GM19324 (cell line): ENCODE data around the gene INSIG2.
A peak's percentile ranks its signal among the peaks of the same experiment; 100 is the strongest.

Source experiments
- ATAC-seq: cut with Tn5 transposase; IDR thresholded peaks from one replicate; pipeline ENCODE4 v1.9.1; 2021; ENCODE audit warnings: mild to moderate bottlenecking, moderate library complexity; ENCODE audit not compliant: unreplicated experiment, low FRiP score

The INSIG2 gene

DNA sequence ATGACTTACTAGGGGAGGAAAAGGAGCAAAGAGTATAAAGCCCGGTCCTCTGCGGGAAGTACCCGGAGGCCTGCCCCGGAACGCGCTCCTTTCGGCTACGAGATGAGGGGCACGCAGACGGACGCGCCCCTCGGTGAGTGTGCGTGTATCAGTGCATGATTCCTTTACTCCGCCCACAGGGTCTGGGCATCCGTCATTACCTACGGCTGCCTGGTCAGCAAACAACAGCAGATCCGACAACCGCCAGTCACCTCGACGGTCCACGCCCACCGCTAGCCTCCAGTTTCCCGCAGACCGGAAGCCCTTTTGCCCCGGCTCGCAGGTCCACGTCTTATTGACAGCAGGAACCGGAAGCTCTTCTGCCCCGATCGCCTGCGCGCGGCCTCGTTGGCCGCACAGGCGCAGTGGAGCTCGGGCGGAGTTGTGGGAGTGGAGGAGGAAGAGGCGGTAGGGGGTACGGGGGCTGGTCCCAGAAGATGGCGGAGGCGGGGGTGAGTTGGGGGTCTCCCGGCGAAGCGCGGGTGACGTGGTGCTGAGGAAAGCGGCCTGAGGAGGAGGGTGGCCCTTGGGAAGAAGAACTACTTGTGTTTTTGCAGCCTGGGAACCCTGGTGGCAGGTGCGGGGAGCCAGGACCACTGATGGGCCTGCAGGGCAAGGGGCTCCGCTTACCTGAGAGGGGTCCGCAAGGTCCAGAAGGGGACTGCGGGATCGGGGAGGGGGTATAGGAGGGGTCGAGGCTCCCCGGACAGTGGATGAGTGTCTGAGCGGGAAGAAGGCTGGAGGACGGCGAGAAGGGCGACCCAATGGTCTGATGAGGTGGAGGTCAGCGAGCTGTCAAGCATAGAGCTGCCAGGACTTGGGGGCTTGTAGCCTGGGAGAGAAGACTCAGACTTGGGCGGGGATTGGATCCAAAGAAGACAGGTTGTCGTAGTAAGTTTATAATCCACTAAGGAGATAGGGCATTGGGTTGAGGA is at the start of gene INSIG2:
TSS of gene INSIG2 (plus strand) at position 421 of the 974 bp plus-strand sequence. CDS start 8,086 bp downstream, outside the sequence.
- ATAC-seq = peak; percentile 98

DNA sequence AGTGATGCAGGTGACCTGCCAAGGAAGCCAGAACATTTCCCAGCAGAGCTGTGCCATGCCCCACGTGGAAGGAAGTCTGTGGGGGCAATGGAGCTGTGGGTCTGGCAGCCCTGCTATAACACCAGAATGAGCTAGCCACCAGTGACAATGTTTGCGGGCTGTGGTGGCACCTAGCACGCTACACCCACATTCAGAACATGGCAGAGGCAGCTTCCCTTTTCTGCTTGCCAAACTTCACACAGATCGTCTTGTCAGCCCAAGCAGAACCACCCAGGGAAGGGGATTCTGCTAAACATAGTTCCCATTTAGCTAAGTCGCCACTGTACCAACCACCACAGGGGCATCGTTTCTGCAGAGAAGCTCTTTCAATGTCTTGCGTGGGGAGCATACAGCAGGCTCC is 47.4 kb upstream of the INSIG2 start:
- no peak for ATAC-seq

DNA sequence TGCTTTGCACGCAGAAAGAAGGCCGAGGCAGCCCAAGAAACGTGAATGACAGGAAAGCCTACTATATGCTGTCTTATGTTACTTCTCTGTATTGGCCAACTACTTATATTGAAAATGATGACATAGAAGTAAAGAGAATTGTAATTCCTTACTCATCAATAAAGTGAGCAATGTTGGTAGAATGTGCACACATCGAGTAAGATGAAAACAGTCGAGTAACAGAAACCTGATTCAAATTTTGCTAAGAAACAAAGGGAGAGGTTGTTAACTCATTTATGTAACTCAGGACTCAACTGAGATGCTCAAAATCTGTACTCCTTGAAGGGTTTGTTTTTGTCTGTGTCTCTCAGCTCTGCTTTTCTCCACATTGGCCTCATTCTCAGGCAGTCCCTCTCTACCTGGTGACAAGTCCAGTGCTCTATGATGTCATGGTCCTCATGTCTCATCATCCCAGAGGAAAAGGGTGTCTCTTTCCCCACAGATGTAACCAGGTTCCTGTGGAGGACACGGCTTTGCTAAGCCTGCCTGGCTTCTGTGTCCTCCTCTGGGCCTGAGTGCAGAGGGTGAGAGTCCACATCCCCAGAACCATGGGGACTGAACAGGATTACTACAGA is 44.1 kb upstream of the INSIG2 start:
- ATAC-seq = no peak

- ATAC-seq = no peak
These were observed 43.4 kb upstream of the INSIG2 start for GRCh38 chr2:118044854-118045253.

DNA sequence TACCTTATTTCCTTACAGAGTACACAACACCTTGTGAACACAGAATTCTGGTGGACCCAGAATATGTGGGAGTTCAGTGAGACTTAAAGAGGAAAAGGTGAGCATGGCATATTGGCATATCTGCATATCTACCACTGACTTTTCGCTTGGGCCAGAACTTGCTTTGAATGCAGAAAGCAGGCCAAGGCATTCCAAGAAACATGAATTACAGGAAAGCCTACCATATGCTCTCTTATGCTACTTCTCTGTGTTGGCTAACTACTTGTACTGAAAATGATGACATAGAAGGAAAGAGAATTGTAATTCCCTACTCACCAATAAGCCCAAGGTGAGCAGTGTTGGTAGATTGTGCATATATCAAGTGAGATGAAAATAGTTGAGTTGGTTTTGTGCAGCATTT is 43.0 kb upstream of the INSIG2 start:
- ATAC-seq = no peak

GRCh38 chr2:118046634-118047210 is 41.5 kb upstream of the INSIG2 start:
- ATAC-seq = no peak

GRCh38 chr2:118047380-118047826 is 40.9 kb upstream of the INSIG2 start:
- no peak for ATAC-seq

DNA sequence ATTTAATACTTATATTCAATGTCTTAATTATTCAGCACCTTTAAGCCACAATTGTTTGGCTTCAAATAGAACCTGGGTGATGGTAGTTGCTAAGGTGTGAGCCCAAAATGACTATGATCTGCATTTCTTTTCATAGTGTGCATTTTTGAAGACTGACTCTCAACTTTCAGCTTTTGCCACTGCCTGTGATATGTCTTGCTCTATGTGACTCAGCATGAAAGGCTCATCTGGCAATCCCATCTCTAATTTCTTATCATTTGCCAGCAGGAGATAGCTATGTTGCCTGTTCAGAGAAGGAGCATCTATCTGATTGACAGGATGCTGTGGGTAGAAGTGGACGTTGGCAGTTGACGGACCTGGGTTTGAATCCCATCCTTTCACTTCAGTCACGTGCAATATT is 39.9 kb upstream of the INSIG2 start:
- no peak for ATAC-seq

- no peak for ATAC-seq
These were observed 39.0 kb upstream of the INSIG2 start for GRCh38 chr2:118049140-118049815.

- ATAC-seq = no peak
These were observed 38.5 kb upstream of the INSIG2 start for GRCh38 chr2:118049816-118050140.

- no peak for ATAC-seq
These were observed 37.9 kb upstream of the INSIG2 start for GRCh38 chr2:118050386-118050785.

DNA sequence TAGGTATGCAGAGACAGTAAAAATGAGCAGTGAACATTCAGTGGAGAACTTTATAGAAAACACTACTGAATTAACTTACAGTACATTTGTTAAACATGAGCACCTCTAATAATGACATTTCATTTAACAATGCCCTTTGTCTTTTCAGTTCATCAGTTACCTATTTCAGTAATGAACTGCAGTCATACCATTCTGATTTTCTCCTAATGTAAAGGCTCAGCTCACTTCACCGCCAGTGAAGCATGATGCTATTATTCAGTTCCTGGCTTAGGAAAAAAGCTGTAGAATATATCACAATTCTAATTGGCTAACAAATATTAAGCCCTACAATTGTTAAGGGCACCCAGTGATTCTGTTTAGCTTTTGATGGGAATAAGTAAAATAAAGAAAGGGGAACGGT is 37.3 kb upstream of the INSIG2 start:
- ATAC-seq = no peak

DNA sequence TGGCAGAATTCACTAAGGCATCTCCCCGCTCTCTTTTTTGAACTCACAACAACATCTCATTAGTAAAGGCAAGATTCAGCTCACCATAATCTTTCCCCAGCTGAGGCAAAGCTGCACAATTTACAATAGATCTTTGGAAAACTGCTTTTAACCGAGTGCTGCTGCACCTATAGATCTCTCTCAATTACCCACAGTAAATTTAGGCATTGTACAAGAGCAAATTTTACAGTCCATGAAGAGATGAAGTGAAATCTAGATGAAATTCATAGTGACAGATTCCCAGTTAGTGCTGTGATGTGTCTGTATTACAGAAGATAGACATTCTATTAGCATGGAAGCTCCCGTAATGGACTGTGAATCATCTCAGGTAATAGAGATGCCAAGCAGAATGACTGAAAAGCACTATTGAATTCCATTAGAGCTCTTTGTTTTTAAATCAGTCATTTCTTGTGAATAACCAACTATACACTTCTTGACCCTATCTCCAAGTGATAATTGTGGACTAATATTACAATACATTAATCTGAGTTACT is 36.4 kb upstream of the INSIG2 start:
- ATAC-seq = no peak

GRCh38 chr2:118052474-118052873 is 35.8 kb upstream of the INSIG2 start:
- no peak for ATAC-seq

DNA sequence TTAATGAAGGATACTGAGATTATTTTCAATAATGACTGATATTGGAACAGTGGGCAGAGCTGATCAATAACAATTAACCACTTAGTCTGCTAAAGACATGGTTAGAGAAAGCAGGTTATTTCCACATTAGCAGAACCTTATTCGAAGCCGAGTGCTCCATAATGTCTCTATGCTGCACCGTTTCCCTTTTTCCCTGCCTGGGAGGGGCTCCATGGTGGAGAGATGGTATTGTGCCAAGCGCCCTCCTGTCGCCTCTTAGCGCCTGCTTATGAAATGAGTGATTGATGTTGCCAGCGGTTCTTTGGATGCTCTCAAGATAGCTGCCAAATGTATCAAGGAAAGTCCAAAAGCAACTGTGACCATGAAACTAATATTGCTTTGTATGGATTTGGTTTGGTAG is 34.6 kb upstream of the INSIG2 start:
- no peak for ATAC-seq

DNA sequence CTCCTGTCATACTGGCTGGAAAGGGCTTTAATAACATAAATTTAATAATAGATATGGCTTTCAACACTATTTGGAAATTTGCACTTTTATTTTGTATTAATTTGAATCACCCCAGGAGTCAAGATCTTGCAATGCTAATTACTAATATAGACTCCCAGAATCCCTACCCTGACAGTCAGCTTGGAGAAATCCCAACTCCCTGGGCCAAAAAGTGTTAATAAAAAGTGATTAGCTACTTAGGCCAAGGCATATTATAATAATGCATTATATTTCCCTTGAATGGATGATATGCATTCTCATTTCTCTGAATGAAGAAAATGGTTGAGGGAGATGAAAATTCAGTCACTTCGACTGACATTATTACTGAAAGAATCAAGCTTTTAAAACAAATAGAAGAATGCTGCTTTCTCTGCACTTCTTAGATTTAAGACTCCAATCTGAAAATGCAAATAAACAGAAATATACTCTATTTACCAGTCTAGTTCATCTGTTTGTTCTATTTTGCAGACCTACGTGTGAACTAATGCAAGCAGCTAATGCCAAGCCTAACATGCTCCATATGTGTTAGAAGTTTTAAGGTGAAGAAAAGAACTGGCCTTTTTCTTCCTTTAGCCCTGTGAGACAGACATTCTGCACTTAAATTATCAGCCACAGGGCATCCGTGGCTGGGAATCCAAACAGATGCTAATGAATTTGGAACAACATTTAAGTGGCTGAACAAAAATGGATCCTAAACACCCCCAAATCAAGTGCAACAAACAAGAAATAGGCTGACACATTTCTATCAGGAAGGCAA is 33.9 kb upstream of the INSIG2 start:
- no peak for ATAC-seq

- ATAC-seq = peak; percentile 80
These were observed 32.6 kb upstream of the INSIG2 start for GRCh38 chr2:118055512-118056164.

DNA sequence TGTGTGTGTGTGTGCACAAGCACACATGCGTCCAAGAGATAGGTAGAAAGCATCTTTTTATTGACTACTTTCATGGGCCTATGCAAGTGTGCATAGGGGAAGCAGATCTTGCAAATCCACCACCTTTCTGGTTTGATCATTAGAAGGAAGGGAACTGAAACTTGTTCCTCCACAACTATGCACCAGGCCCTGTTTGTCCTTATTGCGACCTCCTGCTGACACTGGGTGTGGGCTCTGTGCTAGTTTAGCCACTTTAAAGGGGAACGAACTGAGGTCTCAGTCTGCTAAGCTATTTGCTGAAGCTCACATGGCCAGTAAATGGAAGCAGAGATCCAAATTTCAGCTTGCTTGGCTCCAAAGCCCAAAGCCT is 32.1 kb upstream of the INSIG2 start:
- peak; percentile 89 for ATAC-seq

- no peak for ATAC-seq
These were observed 31.5 kb upstream of the INSIG2 start for GRCh38 chr2:118056801-118057200.
